ENCODE measurements around the gene ZNF837.
"Not testable (repeated sequence)": the region's sequence is repeated elsewhere in the genome, so short reads cannot be mapped to it uniquely, and the experiment has no call there.

The ZNF837 gene

GRCh38 chr19:58380662-58381459 is at the start of gene ZNF837:
Gene ZNF837, minus strand, starts transcription at chr19:58381030. Its CDS starts 11,698 bp downstream, at chr19:58369332.
- peak; percentile 94 for DNase-seq

GRCh38 chr19:58429745-58430144 is 48.9 kb upstream of the ZNF837 start:
- no peak for DNase-seq

GRCh38 chr19:58428617-58429016 is 47.8 kb upstream of the ZNF837 start:
- DNase-seq: no peak

- DNase-seq: no peak
Measured at GRCh38 chr19:58417071-58417470, 36.2 kb upstream of the ZNF837 start.

GRCh38 chr19:58416604-58417003 is 35.8 kb upstream of the ZNF837 start:
- DNase-seq: no peak

- DNase-seq: no peak
Measured at GRCh38 chr19:58409010-58409790, 28.4 kb upstream of the ZNF837 start.

- peak; percentile 93 for DNase-seq
Measured at GRCh38 chr19:58408152-58409009, 27.6 kb upstream of the ZNF837 start, which contains the start of gene ZNF584. Gene ZNF584, plus strand, starts transcription at chr19:58408649. Its CDS starts 499 bp downstream, at chr19:58409148.

- no peak for DNase-seq
Measured at GRCh38 chr19:58407658-58408151, 26.9 kb upstream of the ZNF837 start.

GRCh38 chr19:58406818-58407657 is 26.2 kb upstream of the ZNF837 start:
- no peak for DNase-seq

GRCh38 chr19:58403920-58404478 is 23.2 kb upstream of the ZNF837 start:
- DNase-seq: not testable (repeated sequence)

GRCh38 chr19:58401840-58402421 is 21.1 kb upstream of the ZNF837 start:
- DNase-seq: no peak

GRCh38 chr19:58400916-58401839 is 20.3 kb upstream of the ZNF837 start:
- DNase-seq: peak; percentile 99

GRCh38 chr19:58400316-58400915 is 19.6 kb upstream of the ZNF837 start:
- DNase-seq: no peak

- no peak for DNase-seq
Measured at GRCh38 chr19:58399903-58400302, 19.1 kb upstream of the ZNF837 start.

- DNase-seq: no peak
Measured at GRCh38 chr19:58398545-58398944, 17.7 kb upstream of the ZNF837 start.

- DNase-seq: no peak
Measured at GRCh38 chr19:58398087-58398486, 17.3 kb upstream of the ZNF837 start.

GRCh38 chr19:58397533-58398037 is 16.8 kb upstream of the ZNF837 start:
- no peak for DNase-seq

GRCh38 chr19:58396691-58397532 is 16.1 kb upstream of the ZNF837 start:
- DNase-seq: no peak

Measured in stimulated activated CD4-positive, alpha-beta T cell treated with anti-CD3 and anti-CD28 coated beads, Interleukin-12 subunit alpha, Interleukin-12 subunit beta, amount 100 ng/mL, for 4 hours (primary cell).